Measurements from ENCODE around the gene NXT2.
"Not testable (repeated sequence)": the region's sequence is repeated elsewhere in the genome, so short reads cannot be mapped to it uniquely, and the experiment has no call there.

NXT2 gene

GRCh38 chrX:109511113-109511512, 25.5 kb upstream of the NXT2 start:
- DNase-seq (ENCODE audit: low read depth), result no peak
- in situ Hi-C loops (cut with HindIII; ENCODE audit: low sequenced_read_pairs), result no loop called here
- H3K4me3 ChIP-seq (ENCODE audit: low read depth, low read length), result no peak overlapping the region
- TF ChIP-seq CTCF (IDR thresholded peaks at IDR 0.05; ENCODE audit: low read depth, low read length, missing control alignments), result no peak

- no peak overlapping the region for H3K4me3 ChIP-seq (ENCODE audit: low read depth, low read length)
- DNase-seq (ENCODE audit: low read depth), result no peak
- in situ Hi-C loops (cut with HindIII; ENCODE audit: low sequenced_read_pairs), result no loop called here
- no peak for TF ChIP-seq CTCF (IDR thresholded peaks at IDR 0.05; ENCODE audit: low read depth, low read length, missing control alignments)
Observed at GRCh38 chrX:109519001-109519400, 17.6 kb upstream of the NXT2 start.

- TF ChIP-seq CTCF (IDR thresholded peaks at IDR 0.05; ENCODE audit: low read depth, low read length, missing control alignments), result no peak
- no peak for DNase-seq (ENCODE audit: low read depth)
- in situ Hi-C loops (cut with HindIII; ENCODE audit: low sequenced_read_pairs), result no loop called here
- H3K4me3 ChIP-seq (ENCODE audit: low read depth, low read length), result no peak overlapping the region
Observed at GRCh38 chrX:109533005-109533404, 3.6 kb upstream of the NXT2 start.

GRCh38 chrX:109533631-109534030, 3.0 kb upstream of the NXT2 start:
- no peak overlapping the region for H3K4me3 ChIP-seq (ENCODE audit: low read depth, low read length)
- TF ChIP-seq CTCF (IDR thresholded peaks at IDR 0.05; ENCODE audit: low read depth, low read length, missing control alignments), result no peak
- in situ Hi-C loops (cut with HindIII; ENCODE audit: low sequenced_read_pairs), result no loop called here
- DNase-seq (ENCODE audit: low read depth), result no peak

GRCh38 chrX:109534933-109535332, 1.7 kb upstream of the NXT2 start:
- in situ Hi-C loops (cut with HindIII; ENCODE audit: low sequenced_read_pairs), result no loop called here
- DNase-seq (ENCODE audit: low read depth), result no peak
- no peak overlapping the region for H3K4me3 ChIP-seq (ENCODE audit: low read depth, low read length)
- no peak for TF ChIP-seq CTCF (IDR thresholded peaks at IDR 0.05; ENCODE audit: low read depth, low read length, missing control alignments)

GRCh38 chrX:109535578-109535977, 1.1 kb upstream of the NXT2 start:
- DNase-seq (ENCODE audit: low read depth), result no peak
- H3K4me3 ChIP-seq (ENCODE audit: low read depth, low read length), result no peak overlapping the region
- in situ Hi-C loops (cut with HindIII; ENCODE audit: low sequenced_read_pairs), result no loop called here
- TF ChIP-seq CTCF (IDR thresholded peaks at IDR 0.05; ENCODE audit: low read depth, low read length, missing control alignments), result no peak

GRCh38 chrX:109537324-109537665, 651 bp downstream of the NXT2 start:
- no peak for TF ChIP-seq CTCF (IDR thresholded peaks at IDR 0.05; ENCODE audit: low read depth, low read length, missing control alignments)
- peak; percentile 28 for DNase-seq (ENCODE audit: low read depth)
- in situ Hi-C loops (cut with HindIII; ENCODE audit: low sequenced_read_pairs), result no loop called here
- H3K4me3 ChIP-seq (ENCODE audit: low read depth, low read length), result peak overlapping the region; percentile 60

GRCh38 chrX:109539007-109539406, 2.4 kb downstream of the NXT2 start:
- DNase-seq (ENCODE audit: low read depth); in situ Hi-C loops (cut with HindIII; ENCODE audit: low sequenced_read_pairs); H3K4me3 ChIP-seq (ENCODE audit: low read depth, low read length): not testable (repeated sequence)
